Common myeloid progenitor, CD34-positive (primary cell): ENCODE results near the gene SALL3.

ENCODE experiments used
- CTCF ChIA-PET: fragments of 350-600 bp; sonication (Branson Sonifier 250); formaldehyde crosslinking; loops from one replicate; lab custom pipeline; 2021; ENCODE audit warnings: antibody characterized with exemption; lab: Charles Lee
- POLR2A ChIA-PET: fragments of 350-600 bp; sonication (Branson Sonifier 250); formaldehyde crosslinking; loops from one replicate; lab custom pipeline; 2021; ENCODE audit warnings: antibody characterized with exemption; lab: Charles Lee
- DNase-seq, 3 donors: peaks; one replicate each; pipeline versions ENCODE4 v3.0.0 to v3.0.0-alpha.2; 2013
- H3K27ac ChIP-seq, 2 experiments: 1 replicate in 1 of 2; 2 replicates in 1 of 2; pipeline ENCODE4 v1.7.0; 2013; ENCODE audit warnings: inconsistent platforms in 2 of 2, low read length in 2 of 2, mild to moderate bottlenecking in 2 of 2, low read depth in 1 of 2, moderate library complexity in 1 of 2; ENCODE audit not compliant: severe bottlenecking in 2 of 2, insufficient read depth in 1 of 2, poor library complexity in 1 of 2
- H3K27me3 ChIP-seq, 5 experiments: replicated peaks in 2 of 5; 1 replicate in 3 of 5; 2 replicates in 2 of 5; pipeline versions ENCODE4 v1.6.1 to v1.7.0; 2013; ENCODE audit warnings: low read length in 4 of 5, mild to moderate bottlenecking in 2 of 5, moderate library complexity in 2 of 5, inconsistent platforms in 1 of 5; ENCODE audit not compliant: insufficient read depth in 5 of 5, control insufficient read depth in 4 of 5
- H3K36me3 ChIP-seq, 4 experiments: 1 replicate in 2 of 4; 2 replicates in 2 of 4; pipeline versions ENCODE4 v1.6.1 to v1.7.0; 2013; ENCODE audit warnings: low read length in 3 of 4, control low read depth in 1 of 4, mild to moderate bottlenecking in 1 of 4; ENCODE audit not compliant: control insufficient read depth in 4 of 4, insufficient read depth in 4 of 4
- H3K4me1 ChIP-seq, 4 experiments: 1 replicate in 3 of 4; 2 replicates in 1 of 4; pipeline versions ENCODE4 v1.6.1 to v1.7.1; 2013; ENCODE audit warnings: low read length in 3 of 4, mild to moderate bottlenecking in 3 of 4, control low read depth in 1 of 4, inconsistent platforms in 1 of 4, moderate library complexity in 1 of 4; ENCODE audit not compliant: control insufficient read depth in 4 of 4, insufficient read depth in 4 of 4; ENCODE audit errors: control extremely low read depth in 1 of 4
- H3K4me3 ChIP-seq, 7 experiments: 1 replicate in 4 of 7; 2 replicates in 3 of 7; pipeline versions ENCODE4 v1.5.1 to v1.7.0; 2013; ENCODE audit warnings: mild to moderate bottlenecking in 7 of 7, low read length in 6 of 7, moderate library complexity in 6 of 7, inconsistent platforms in 2 of 7, low read depth in 2 of 7, control low read depth in 1 of 7; ENCODE audit not compliant: insufficient read depth in 4 of 7, control insufficient read depth in 1 of 7; ENCODE audit errors: extremely low read depth in 1 of 7
- H3K9me3 ChIP-seq, 5 experiments: 1 replicate in 4 of 5; 2 replicates in 1 of 5; pipeline versions ENCODE4 v1.6.1 to v1.7.1; 2013; ENCODE audit warnings: low read length in 4 of 5, mild to moderate bottlenecking in 2 of 5, inconsistent platforms in 1 of 5, low read depth in 1 of 5, moderate library complexity in 1 of 5; ENCODE audit not compliant: control insufficient read depth in 4 of 5, insufficient read depth in 2 of 5; ENCODE audit errors: control extremely low read depth in 1 of 5
- WGBS: methylation state at CpG from one replicate; pipeline ENCODE4 v1.1.5; 2013; ENCODE audit not compliant: insufficient coverage; 5-methylcytosine and 5-hydroxymethylcytosine counted together

Gene SALL3

GRCh38 chr18:79043288-79043687, 63.7 kb downstream of the SALL3 start:
- Histone ChIP-seq H3K9me3 (peaks cover 0 to 14% (median 3%) of the 10 kb centered on the region in 5 experiments), H3K27me3 (peaks cover 0 to 13% (median under 1%) of the 10 kb centered on the region in 5 experiments), H3K4me3 (no peak overlapping the region), H3K36me3 (no peaks in the 10 kb centered on the region), H3K27ac (no peak overlapping the region), H3K4me1 (no peaks in the 10 kb centered on the region)
- DNase-seq = no peak
- ChIA-PET CTCF (no interaction called here), POLR2A (interaction anchor here (0.6 kb wide), 1 partner anchor 23 kb away, joined by 3 read pairs; no protein-coding TSS in a partner anchor)
- no CpG with 5 or more reads among the region's 5 CpGs for WGBS

GRCh38 chr18:79046522-79046921, 66.9 kb downstream of the SALL3 start:
- ChIA-PET POLR2A (no interaction called here), CTCF (no interaction called here)

GRCh38 chr18:79047556-79048244, 68.1 kb downstream of the SALL3 start:
- Histone ChIP-seq H3K9me3 (no peaks in the 10 kb centered on the region), H3K4me3 (no peak overlapping the region), H3K4me1 (no peaks in the 10 kb centered on the region), H3K36me3 (no peaks in the 10 kb centered on the region), H3K27ac (no peak overlapping the region), H3K27me3 (peaks cover 0 to 13% (median 2%) of the 10 kb centered on the region in 5 experiments)
- POLR2A ChIA-PET = no interaction called here
- 94% methylated on average over 32 of the region's 36 CpGs for WGBS
- DNase-seq = no peak
- CTCF ChIA-PET = no interaction called here

More at GRCh38 chr18:79046522-79046921, 66.9 kb downstream of the SALL3 start:
- no peak overlapping the region for H3K27ac ChIP-seq
- no peaks in the 10 kb centered on the region for H3K36me3 ChIP-seq
- peaks cover 0 to 13% (median 2%) of the 10 kb centered on the region in 5 experiments for H3K27me3 ChIP-seq
- H3K9me3 ChIP-seq = no peaks in the 10 kb centered on the region
- no peak for DNase-seq
- 75% methylated on average over 13 of the region's 14 CpGs for WGBS
- no peaks in the 10 kb centered on the region for H3K4me1 ChIP-seq
- H3K4me3 ChIP-seq = no peak overlapping the region

GRCh38 chr18:79048245-79048632, 68.6 kb downstream of the SALL3 start:
- Histone ChIP-seq H3K27ac (no peak overlapping the region), H3K27me3 (peaks cover 0 to 13% (median 2%) of the 10 kb centered on the region in 5 experiments), H3K36me3 (no peaks in the 10 kb centered on the region), H3K9me3 (no peaks in the 10 kb centered on the region), H3K4me3 (no peak overlapping the region), H3K4me1 (no peaks in the 10 kb centered on the region)
- 96% methylated on average over 7 of the region's 8 CpGs for WGBS
- ChIA-PET POLR2A (no interaction called here), CTCF (no interaction called here)
- no peak for DNase-seq

- Histone ChIP-seq H3K9me3 (peaks cover 0 to 4% (median 0%) of the 10 kb centered on the region in 5 experiments), H3K27ac (no peak overlapping the region), H3K4me1 (no peaks in the 10 kb centered on the region), H3K36me3 (no peaks in the 10 kb centered on the region), H3K4me3 (no peak overlapping the region), H3K27me3 (peaks cover 0 to 14% (median 2%) of the 10 kb centered on the region in 5 experiments)
- WGBS = 100% methylated on average over 2 of the region's 3 CpGs
- ChIA-PET CTCF (no interaction called here), POLR2A (no interaction called here)
- DNase-seq = no peak
Observed at GRCh38 chr18:79049506-79049905, 69.9 kb downstream of the SALL3 start.
